DMS 273 treated with DMSO at 0.1 percent for 48 hours (cell line): ENCODE data around the gene TRPV2.
A peak's percentile ranks its signal among the peaks of the same experiment; 100 is the strongest.
"Not testable (repeated sequence)": the region's sequence is repeated elsewhere in the genome, so short reads cannot be mapped to it uniquely, and the experiment has no call there.

ENCODE experiments used
- DNase-seq: peaks from one replicate; lab custom pipeline; 2025; lab: John Stamatoyannopoulos, UW

TRPV2 gene

DNA sequence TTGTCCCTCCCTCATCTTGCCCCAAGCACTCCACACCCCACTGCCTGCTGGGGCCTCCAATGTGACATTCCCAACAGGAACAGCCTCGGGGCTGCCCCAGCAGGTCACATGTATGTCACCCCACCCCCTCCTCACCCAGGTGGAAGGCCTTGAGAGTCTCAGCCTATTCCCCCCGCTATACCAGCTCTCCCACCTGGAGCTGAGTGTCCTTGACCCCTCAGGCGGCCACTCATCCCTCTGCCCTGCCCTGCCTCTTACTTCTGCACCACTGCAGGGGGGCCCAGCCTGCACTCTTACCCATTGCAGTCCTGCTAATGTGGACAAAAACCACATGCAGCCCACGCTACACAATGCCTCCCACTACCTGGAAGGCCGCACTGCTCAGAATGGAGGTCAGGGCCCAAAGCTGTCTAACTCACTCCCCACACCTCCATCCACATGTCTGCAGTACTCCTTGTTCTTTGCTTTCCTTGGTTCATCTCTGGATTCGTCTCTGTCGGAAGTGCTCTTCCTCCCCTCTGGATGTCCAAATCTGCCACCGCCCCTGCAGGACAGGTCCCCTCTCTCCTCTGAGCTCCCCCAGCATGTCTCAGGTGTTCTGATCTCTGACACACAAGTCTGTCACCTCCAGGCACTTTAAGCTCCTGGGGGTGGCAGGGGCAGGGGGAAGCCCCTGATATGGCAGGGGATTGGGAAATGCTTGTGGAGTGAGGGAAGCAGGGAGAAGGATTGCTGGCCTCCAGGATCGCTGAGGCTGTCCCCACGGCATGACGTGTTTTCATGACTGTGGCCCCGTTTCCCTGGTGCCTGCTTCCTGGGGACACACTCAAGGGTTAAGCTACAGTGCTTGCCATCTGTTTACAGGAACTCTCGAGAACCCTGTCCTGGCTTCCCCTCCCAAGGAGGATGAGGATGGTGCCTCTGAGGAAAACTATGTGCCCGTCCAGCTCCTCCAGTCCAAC is 20.8 kb downstream of the TRPV2 start:
- no peak for DNase-seq

DNA sequence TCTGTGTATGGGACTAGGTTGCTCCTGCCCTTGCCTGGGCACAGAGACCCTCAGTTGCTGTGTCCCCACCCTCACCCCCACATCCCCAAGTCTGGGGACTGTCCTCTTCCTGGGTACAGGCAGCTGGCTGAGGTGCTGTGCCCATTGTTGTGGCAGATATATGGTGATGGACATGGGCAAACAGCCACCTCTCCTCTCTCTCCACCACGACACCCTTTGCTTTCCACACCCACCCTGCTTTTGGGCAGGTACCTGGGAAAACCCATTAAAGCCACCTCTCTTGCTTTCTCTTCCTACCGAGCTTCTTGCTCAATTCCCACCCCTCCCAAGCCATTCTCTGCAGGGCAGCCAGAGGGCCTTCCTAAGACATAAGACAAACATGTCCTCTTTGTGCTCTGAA is 21.7 kb downstream of the TRPV2 start:
- no peak for DNase-seq

DNA sequence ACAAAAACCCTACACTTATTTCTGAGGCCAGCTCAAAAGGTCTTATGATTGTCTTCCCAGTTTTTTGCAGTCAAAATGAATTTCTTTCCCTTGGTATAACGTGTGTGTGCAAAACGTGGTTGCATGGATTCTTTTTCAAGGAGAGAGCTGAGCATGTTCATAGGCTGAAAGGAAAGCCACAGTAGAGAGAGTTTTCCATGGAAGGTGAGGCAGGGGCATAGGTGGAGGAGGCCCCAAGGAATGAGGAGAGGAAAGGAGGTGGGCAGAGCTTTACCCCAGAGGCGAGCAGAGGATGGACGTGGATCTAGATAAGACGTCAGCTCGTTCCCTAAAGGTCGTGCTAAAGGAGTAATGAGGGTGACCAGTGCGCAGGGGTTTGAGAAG is 22.8 kb downstream of the TRPV2 start:
- DNase-seq, result no peak

DNA sequence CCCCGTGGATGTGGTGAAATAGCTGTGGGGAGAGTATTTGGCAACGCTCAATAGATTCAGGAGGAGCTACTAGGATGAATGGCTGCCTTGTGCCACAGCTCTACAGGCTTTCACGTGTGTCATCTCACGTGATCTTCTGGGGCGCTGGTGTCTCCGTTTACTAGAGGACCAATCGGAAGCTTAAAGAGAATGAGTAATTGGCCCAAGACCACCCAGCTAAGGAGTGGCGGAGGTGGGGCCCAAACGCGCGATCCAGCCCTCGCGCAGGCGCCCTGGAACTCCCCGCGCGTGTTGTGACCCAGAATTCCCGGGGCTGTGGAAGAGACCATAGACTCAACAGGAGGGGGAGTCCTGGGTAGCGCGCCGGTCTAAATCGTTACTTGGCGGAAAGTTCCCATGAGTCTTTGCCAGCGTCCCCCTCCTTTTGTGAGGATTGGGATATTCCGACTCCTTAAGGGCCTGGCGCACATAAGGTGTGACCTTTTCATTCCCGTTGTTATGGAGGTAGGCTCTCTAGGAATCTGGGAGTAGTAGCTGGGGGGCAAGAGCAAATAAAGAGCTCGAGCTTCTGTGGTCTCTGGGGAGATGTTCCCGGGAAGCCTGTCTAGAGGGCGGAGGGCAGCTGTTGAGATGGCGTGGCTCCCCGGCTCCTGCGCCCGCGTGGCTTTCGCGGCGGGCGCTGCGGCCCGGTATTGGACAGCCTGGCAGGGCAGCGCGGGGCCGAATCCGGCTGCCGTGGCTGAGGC is 23.4 kb downstream of the TRPV2 start:
- DNase-seq, result peak; percentile 97

DNA sequence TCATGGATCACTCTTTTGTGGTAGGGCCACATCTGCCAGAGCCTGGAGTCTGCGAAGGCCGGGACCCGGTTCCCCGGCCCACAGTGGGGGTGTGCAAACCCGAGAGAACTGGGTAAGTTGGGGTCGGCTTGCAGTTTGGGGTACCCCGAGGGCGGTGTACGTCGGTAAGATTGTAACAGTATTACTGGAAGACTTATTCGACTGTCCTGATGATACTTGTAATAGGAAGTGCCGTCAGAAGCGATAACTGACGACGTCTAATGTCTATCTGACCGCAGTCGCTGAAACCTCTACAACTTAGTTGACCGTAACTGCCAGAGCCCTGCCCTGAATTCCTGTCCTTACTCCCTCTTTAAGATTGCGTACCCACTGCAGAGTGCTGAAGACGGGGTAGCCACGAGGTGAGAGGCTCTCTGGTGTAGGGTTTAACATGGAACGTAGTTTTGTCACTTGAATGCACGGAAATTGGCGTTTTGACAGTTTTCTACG is 24.0 kb downstream of the TRPV2 start:
- DNase-seq, result no peak

DNA sequence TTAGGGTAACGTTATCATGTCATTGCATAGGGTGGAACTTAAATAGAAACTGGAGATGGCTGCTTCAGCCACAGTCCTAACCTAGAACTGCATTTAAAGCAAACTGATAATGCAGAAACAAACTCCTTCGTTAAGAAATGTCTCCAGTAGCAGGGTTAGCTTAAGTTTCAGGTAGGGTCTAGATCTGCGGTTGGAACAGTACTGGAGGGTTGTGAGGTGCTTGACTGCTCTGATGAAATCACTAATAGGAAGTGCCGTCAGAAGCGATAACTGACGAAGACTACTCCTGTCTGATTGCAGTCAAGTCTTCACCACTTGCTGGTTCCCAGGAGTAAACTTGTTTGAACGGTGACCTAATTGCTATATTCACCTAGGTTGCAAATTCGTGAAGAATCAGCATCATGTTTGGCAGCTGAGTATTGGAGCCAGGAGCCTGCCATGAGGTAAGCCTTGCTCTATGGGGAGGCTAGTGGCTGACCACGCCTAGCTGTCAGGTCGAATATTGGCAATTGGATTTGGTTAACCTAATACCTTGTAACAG is 24.5 kb downstream of the TRPV2 start:
- DNase-seq, result no peak

DNA sequence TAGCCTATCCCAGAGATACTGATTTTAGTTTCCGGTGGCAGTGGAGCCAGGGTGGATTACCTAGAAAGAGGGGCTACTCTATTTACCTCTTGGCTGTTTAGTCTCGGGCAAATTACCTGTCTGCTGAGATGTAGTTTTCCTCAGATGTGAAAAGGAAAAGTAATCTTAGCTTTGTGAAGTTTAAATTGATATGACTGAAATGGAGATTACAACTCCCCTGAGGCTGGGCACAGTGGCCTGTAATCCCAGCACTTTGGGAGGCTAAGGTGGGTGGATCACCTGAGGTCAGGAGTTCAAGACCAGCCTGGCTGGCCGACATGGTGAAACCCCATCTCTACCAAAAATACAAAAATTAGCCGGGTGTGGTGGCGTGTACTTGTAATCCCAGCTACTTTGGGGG is 25.0 kb downstream of the TRPV2 start:
- DNase-seq, result not testable (repeated sequence)

DNA sequence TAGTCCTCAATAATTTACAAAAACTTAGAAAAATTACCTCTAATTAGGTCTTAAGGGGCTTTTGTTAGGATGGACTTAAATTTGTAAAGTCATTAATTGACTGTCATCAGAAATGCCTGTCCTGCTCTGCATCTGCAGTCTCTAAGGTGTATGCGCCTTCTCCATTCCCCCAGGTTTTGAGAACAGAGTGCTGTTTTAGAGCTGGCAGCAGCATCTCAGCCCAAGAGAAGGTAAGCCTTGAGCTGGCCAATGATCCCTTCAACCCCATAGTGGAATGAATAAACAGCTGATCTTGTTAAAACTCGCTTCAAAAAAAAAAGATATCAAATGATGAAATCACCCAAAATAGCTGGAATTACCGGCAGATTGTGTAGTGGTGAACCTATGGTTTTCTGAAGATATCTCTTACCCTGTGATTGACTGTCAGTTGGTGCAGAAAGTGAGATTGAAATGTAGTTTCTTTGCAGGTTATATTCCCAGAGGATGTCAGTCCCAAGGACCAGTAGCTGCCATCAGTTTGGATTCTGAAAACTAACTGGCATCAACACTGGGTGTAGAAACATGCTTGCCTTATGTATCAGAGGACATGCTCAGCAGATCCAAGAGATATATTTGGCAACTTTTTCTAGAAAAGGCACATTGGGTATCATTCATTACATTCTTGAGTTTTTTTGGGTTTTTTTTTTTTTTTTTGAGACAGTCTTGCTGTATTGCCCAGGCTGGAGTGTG is 25.7 kb downstream of the TRPV2 start:
- no peak for DNase-seq

DNA sequence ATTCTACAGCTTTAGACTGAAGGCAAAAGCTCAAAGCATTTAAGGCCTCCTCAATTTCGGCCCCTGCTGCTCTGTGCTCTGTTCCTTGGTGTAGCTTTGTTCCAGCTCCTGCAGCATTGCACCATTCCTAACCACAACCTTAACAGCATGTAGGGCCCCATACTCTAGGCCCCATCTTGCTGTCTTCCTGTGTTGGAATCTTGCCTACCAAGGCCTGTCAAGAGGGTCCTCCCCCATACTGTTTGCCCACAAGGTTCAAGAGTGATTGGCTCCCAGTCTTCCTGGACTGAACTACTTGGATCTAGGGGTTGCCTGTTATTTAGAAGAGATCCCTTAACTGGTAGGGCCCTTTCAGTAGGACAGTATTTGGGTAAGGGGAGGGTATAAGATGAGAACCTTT is 26.8 kb downstream of the TRPV2 start:
- peak; percentile 44 for DNase-seq

DNA sequence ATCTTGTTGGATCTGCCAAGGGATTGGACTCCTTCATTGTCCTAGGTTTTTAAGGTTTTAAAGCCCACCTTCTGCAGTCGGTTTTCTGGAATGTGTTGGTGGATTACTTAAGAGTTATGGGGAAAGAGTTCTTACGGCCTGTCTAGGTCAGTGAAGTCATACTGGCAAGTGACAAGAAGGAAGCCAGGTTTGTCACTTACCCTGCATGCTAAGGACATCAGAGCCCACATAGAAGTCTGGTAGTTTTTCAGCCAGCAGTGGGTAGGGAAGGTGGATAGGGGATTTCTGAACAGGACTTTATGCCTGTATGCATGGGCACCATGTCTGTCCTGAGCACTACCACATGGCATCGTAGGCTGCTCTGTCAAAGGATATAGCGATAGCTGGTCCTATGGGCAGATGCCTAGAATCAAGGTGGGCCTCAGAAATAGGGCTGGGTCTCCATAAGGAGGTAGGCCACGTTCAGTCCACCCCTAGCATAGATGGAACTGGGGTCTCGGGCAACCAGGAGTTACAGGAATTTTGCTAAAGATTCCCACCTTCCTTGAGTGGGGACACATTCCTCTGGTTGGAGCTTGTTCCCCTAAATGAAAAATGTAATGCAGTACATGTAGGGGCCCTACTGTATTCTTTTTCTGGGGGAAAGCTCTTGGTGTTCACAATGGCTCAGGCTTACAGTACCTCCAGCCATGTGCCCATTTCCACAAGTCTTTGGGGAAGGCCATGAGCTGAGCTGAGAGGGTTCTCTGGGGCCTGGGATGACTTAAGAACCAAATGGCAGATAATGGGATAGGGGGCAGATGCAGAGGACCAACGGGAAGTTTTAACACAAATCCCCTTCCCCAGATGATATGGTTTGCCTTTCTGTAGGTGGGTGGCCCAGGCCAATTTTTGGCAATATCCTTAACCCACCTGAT is 27.5 kb downstream of the TRPV2 start:
- peak; percentile 42 for DNase-seq

DNA sequence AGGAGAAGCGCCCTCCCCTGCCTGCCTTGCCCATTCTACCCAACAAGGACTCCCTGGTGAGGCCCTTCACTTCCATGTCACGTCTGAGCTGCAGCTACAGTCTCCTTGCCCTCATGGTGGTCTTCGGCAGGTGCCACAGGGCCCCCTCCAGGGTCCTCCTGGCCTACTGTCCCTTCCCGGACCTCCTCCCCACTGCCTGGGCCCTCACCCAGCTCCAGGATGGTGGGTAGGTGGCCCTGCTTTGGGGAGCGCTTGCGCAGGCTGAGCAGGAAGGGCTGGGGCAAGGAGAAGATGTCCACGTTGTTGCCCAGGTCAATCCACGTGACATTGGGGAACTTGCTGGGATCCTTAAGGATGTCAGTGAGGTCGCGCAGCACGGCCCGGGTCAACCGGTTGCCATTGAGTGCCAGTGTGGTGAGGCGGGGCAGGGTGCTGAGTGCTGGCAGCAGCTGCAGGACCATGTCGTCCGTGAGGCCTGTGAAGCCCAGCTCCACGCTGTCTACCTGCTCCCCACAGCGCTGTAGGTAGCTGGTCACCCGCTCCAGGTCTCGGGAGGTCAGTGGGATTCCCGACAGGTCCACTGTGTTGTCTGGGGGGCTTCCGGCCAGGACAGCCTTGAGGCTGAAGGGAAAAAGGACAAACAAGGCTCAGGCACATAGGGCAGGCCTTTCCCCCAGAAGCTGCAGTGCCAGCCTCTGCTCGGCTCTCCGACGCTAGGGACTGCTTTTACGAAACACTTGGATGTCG is 28.3 kb downstream of the TRPV2 start:
- no peak for DNase-seq

DNA sequence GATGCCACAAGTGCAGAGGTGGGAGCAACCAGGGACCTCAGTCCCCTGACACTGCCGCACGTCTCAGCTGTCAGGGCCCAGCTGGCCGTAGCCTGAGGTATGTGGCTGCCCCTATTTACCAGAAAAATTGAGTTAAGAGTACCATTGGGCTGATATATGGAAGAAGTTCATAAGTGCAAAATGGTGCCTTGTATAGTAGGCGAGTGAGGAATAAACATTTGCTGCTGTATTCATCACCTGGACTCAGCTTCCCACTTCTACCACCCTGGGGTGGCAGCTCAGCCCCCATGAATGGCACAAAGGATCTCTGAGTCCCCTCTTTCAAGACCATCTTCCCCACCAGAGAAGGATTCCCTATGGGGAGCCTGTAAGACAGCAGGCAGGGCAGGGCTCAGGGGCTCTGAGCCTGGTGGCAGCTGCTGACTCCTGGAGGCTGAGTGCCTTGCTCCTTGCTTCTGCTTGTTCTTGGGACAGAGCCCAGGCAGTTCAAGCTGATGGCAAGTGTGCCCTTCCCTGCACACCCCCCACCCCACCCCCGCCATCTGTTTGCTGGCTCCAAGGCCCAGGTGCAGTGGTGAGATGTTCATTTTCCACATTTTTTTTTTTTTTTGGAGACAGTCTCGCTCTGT is 29.0 kb downstream of the TRPV2 start:
- peak; percentile 71 for DNase-seq

DNA sequence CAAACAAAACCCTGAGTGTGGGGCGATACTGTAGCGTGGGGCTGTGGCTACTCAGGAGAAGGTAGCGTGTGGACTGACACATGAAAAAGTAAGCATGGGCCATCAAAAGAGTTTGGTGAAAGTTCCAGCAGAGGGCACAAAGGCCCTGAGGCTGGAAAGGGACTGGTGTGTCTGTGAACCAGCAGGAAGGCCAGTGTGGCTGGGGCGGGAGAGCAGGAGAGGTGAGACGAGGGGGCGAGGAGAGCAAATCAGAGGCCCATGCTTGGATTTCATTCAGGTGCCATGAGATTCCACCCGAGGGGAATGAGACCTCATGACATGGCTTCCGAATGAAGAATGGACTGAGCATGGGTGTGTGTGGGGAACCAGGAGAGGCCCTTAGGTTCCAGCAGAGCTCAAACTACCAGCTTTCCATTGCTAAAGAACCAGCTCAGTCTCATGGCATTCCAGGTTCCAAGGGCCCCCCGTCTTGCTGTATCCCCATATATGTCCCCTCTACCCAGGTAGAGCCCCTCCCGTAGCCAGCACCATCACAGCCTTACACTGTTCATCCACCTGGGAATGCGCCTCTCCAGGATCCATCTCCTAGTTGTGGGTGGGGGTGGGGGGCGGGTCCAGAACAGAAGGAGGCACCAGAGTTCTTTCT is 31.1 kb downstream of the TRPV2 start:
- DNase-seq, result no peak

DNA sequence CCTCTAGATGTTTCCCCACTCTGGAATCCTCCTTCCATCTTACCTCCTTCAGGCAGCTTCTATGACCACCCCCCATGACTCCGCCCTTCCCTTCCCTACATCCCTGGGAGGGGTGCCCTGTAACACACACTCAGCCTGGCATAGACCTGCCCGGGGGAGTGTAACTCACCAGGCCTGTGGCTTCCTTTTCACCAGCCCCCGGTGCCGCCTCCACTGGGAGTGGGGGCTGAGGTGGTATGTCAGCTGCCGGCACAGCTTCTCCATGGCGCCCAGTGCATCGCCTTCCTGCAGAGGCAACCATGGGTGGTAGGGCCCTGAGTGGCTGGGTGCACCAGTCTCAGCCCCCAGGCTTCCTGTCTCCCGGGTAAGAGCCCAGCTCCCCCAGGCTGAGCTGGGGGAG is 32.3 kb downstream of the TRPV2 start:
- DNase-seq, result no peak

DNA sequence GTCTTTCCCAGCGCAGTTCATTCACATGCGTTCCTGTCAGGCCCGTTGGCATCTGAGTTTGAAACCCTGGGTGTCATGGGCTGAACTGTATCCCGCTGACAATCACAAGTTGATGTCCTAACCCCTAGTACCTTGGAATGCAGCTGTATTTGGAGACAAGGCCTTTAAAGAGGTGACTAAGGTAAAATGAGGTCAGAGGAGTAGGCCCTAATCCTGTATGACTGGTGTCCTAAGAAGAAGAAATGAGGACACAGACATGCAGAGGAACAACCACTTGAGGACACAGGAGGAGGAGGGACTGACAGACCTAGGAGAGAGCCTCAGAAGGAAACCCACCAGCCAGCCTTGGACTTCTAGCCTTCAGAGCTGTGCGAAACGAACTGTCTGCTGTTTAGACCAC is 33.1 kb downstream of the TRPV2 start:
- no peak for DNase-seq

DNA sequence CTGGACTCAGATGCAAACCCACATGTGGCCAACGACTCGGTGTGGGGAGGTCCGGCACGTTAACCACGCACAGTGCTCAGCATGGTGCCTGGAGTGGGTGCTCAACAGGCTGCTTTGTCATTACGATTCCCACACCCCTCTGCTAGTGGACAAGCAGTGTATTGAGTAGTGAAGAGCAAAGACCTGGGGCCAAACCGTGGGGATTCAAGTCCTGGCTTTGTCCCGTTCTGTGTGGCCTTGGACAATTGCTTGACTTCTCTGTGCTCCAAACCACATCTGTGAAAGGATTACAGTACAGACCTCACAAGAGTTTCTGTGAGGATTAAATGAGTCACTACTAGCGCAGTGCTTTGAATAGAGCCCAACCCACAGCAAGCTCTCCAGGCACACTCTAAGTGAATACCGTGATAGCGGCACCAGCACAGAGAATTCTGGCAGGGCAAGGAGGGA is 33.8 kb downstream of the TRPV2 start:
- no peak for DNase-seq

DNA sequence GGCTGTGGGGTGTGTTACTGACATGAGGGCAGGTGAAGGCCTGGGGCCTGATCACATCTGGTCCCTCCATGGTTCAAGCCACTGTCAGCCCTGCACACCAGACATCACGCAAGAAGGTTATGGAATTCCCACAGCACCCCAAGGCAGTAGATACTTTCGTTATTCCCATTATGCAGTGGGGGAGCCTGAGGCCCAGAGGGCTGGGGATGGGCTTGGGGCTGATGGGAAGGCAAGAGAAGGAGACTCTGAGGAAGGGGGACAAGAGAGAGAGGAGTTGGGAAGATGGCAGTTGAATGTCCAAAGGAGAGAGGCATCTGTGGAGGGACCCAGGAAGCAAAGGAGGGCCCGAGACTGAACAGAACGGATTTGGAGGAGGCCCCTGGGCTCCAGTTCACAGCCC is 34.7 kb downstream of the TRPV2 start:
- DNase-seq, result no peak

DNA sequence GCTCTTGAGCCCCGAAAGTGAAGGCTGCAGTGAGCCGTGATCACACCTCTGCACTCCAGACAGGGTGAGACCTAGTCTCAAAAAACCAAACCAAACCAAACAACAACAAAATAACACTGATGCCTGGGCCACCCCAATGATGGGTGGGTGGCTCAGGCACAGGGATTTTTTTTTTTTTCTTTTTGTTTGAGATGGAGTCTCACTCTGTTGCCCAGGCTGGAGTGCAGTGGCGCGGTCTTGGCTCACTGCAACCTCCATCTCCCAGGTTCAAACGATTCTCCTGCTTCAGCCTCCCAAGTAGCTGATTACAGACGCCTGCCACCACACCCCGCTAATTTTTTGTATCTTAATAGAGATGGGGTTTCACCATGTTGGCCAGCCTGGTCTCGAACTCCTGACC is 36.9 kb downstream of the TRPV2 start:
- not testable (repeated sequence) for DNase-seq

DNA sequence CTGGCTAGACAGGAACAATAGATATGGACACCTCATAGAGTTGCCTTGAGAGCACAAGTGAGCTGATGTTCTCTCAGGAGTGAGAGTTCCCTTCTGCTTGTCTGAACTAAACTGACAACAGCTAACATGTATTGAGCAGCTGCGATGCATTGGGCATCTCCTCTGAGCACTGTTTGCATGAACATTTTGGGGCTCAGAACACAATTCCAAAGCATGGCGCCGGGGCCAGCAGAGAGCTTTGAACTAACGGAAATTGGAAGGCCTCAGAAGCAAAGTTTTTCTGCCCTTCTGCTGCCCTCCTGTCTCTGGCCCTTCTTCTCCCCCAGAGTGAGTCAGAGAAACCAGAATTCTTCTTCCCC is 38.1 kb downstream of the TRPV2 start:
- DNase-seq, result no peak
